ENCODE results near the gene B4GALNT1.
"Not testable (repeated sequence)": the region's sequence is repeated elsewhere in the genome, so short reads cannot be mapped to it uniquely, and the experiment has no call there.

- not testable (repeated sequence) for TF ChIP-seq RFXANK (CRISPR knock-in tag; IDR thresholded peaks at IDR 0.05); REST (IDR thresholded peaks at IDR 0.05; ENCODE audit: borderline replicate concordance in 1 of 2, low read depth in 1 of 2, low read length in 2 of 2); TOPORS (CRISPR knock-in tag; IDR thresholded peaks at IDR 0.05); ELF1 (CRISPR knock-in tag; IDR thresholded peaks at IDR 0.05); ELF4 (CRISPR knock-in tag; IDR thresholded peaks at IDR 0.05; ENCODE audit: borderline replicate concordance); ZNF256 (CRISPR knock-in tag; conservative IDR thresholded peaks at IDR 0.05)
- TF ChIP-seq, protein P1, sequence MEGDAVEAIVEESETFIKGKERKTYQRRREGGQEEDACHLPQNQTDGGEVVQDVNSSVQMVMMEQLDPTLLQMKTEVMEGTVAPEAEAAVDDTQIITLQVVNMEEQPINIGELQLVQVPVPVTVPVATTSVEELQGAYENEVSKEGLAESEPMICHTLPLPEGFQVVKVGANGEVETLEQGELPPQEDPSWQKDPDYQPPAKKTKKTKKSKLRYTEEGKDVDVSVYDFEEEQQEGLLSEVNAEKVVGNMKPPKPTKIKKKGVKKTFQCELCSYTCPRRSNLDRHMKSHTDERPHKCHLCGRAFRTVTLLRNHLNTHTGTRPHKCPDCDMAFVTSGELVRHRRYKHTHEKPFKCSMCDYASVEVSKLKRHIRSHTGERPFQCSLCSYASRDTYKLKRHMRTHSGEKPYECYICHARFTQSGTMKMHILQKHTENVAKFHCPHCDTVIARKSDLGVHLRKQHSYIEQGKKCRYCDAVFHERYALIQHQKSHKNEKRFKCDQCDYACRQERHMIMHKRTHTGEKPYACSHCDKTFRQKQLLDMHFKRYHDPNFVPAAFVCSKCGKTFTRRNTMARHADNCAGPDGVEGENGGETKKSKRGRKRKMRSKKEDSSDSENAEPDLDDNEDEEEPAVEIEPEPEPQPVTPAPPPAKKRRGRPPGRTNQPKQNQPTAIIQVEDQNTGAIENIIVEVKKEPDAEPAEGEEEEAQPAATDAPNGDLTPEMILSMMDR (CRISPR knock-in tag; IDR thresholded peaks at IDR 0.05) = not testable (repeated sequence)
These were observed 3.7 kb upstream of the B4GALNT1 start for GRCh38 chr12:57636731-57637130.
